PFSK-1 (cell line): Measurements from ENCODE around the gene LOC101059915.

Source experiments
- FOXP2 ChIP-seq: optimal IDR thresholded peaks from 2 replicates; pipeline ENCODE3; 2011; ENCODE audit warnings: borderline replicate concordance, control low read depth, inconsistent platforms; ENCODE audit not compliant: insufficient read depth; ENCODE audit errors: extremely low read length, extremely low read depth
- POLR2AphosphoS5 ChIP-seq: IDR thresholded peaks from 2 replicates; pipeline ENCODE4 v1.6.1; 2012; ENCODE audit warnings: low read depth, mild to moderate bottlenecking, control low read depth, low read length, moderate library complexity
- REST ChIP-seq, 2 experiments: IDR thresholded peaks; 2 replicates each; pipeline versions ENCODE4 v1.6.1 to v1.8.0; 2011 to 2012; ENCODE audit warnings: low read depth in 2 of 2, low read length in 2 of 2, control low read depth in 1 of 2, inconsistent platforms in 1 of 2, mild to moderate bottlenecking in 1 of 2, moderate library complexity in 1 of 2; ENCODE audit not compliant: insufficient read depth in 1 of 2
- SIN3A ChIP-seq: IDR thresholded peaks from 2 replicates; pipeline ENCODE4 v1.6.1; 2012; ENCODE audit warnings: mild to moderate bottlenecking, low read length, moderate library complexity, borderline replicate concordance; ENCODE audit not compliant: insufficient read depth
- TAF1 ChIP-seq: IDR thresholded peaks from 2 replicates; pipeline ENCODE4 v1.6.1; 2012; ENCODE audit warnings: low read length, control low read depth, borderline replicate concordance; ENCODE audit not compliant: insufficient read depth

The LOC101059915 gene

GRCh38 chrX:71623714-71624113 is 43.6 kb upstream of the LOC101059915 start:
- TF ChIP-seq SIN3A = no peak
- TF ChIP-seq FOXP2 = no peak
- TF ChIP-seq REST (IDR thresholded peaks at IDR 0.05; ENCODE audit: insufficient read depth in 1 of 2, low read depth in 2 of 2, low read length in 2 of 2) = no peak
- no peak for TF ChIP-seq TAF1
- TF ChIP-seq POLR2AphosphoS5 = no peak

- no peak for TF ChIP-seq TAF1
Observed at GRCh38 chrX:71625471-71625870, 41.9 kb upstream of the LOC101059915 start.

- no peak for TF ChIP-seq TAF1
Observed at GRCh38 chrX:71626576-71626975, 40.8 kb upstream of the LOC101059915 start.

- TF ChIP-seq POLR2AphosphoS5 (no peak), TAF1 (no peak), FOXP2 (no peak), REST (IDR thresholded peaks at IDR 0.05; ENCODE audit: insufficient read depth in 1 of 2, low read depth in 2 of 2, low read length in 2 of 2) (no peak), SIN3A (no peak)
Observed at GRCh38 chrX:71627588-71628404, 39.5 kb upstream of the LOC101059915 start.

- TF ChIP-seq TAF1 (no peak), FOXP2 (no peak), POLR2AphosphoS5 (no peak), REST (IDR thresholded peaks at IDR 0.05; ENCODE audit: insufficient read depth in 1 of 2, low read depth in 2 of 2, low read length in 2 of 2) (no peak), SIN3A (no peak)
Observed at GRCh38 chrX:71629467-71629866, 37.9 kb upstream of the LOC101059915 start.

- TF ChIP-seq TAF1 = no peak
Observed at GRCh38 chrX:71632923-71633657, 34.3 kb upstream of the LOC101059915 start.

GRCh38 chrX:71634366-71634765 is 33.0 kb upstream of the LOC101059915 start:
- TF ChIP-seq REST (IDR thresholded peaks at IDR 0.05; ENCODE audit: insufficient read depth in 1 of 2, low read depth in 2 of 2, low read length in 2 of 2) (no peak), FOXP2 (no peak), SIN3A (no peak), POLR2AphosphoS5 (no peak), TAF1 (no peak)
